Heart right ventricle (tissue), 16 donors: ENCODE results near the gene CALD1. TPM values are rescaled to one million over a fixed set of nuclear protein-coding genes. Genes with fewer than 3 reads are reported as not detected.

Source experiments
- ATAC-seq, 8 donors: fragments of 200-7000 bp; cut with Tn5 transposase; one replicate each; pipeline ENCODE4 v1.9.1; 2020; ENCODE audit warnings: mild to moderate bottlenecking in 8 of 8, moderate library complexity in 8 of 8, moderate number of reproducible peaks in 1 of 8
- DNase-seq, 2 donors: peaks; one replicate each; pipeline ENCODE4 v3.0.0-alpha.2; 2020
- H3K27ac ChIP-seq, 10 donors: fragments of 200-600 bp; sonication (generic) in 2 of 10; one replicate each; pipeline versions ENCODE4 v1.5.0 to v1.8.0; 2020 to 2022; ENCODE audit warnings: mild to moderate bottlenecking in 3 of 10
- H3K27me3 ChIP-seq, 7 donors: fragments of 200-600 bp; one replicate each; pipeline ENCODE4 v1.8.0; 2021 to 2022; ENCODE audit warnings: mild to moderate bottlenecking in 2 of 7
- H3K36me3 ChIP-seq, 9 donors: fragments of 200-600 bp; sonication (generic) in 1 of 9; one replicate each; pipeline versions ENCODE4 v1.5.0 to v1.8.0; 2020 to 2022; ENCODE audit warnings: mild to moderate bottlenecking in 2 of 9
- H3K4me1 ChIP-seq, 9 donors: fragments of 200-600 bp; sonication (generic) in 1 of 9; one replicate each; pipeline versions ENCODE4 v1.5.0 to v1.8.0; 2020 to 2022; ENCODE audit warnings: mild to moderate bottlenecking in 4 of 9
- H3K4me3 ChIP-seq, 10 donors: fragments of 200-600 bp; sonication (generic) in 2 of 10; one replicate each; pipeline versions ENCODE4 v1.5.0 to v1.8.0; 2020 to 2022; ENCODE audit warnings: mild to moderate bottlenecking in 7 of 10, moderate library complexity in 2 of 10
- H3K9me3 ChIP-seq, 11 donors: fragments of 200-600 bp in 10 of 11; sonication (generic) in 2 of 11; one replicate each; pipeline versions ENCODE4 v1.5.0 to v1.8.0; 2013 to 2022; ENCODE audit warnings: mild to moderate bottlenecking in 2 of 11, control low read depth in 1 of 11, moderate library complexity in 1 of 11
- WGBS, 2 donors: extraction: QIAGEN DNeasy Blood & Tissue Kit; methylation state at CpG; one replicate each; pipeline ENCODE4 v1.1.7; 2013; ENCODE audit warnings: inconsistent platforms in 1 of 2; 5-methylcytosine and 5-hydroxymethylcytosine counted together
- intact Hi-C, 10 donors: fragments of 100-400 bp; cut with DNase I; formaldehyde crosslinking; loops; one replicate each; pipeline versions ENCODE4 v1.11.1 to v1.14.2; 2022
- polyA plus RNA-seq, 2 donors: library from polyadenylated mRNA; stranded (reverse); fragments of 200-250 nt; gene quantifications; one replicate each; pipeline ENCODE4 v1.2.3, GENCODE V29; 2013
- total RNA-seq, 10 donors: library from RNA; stranded (reverse); fragmentation: NEBNext Ultra II Directional in 3 of 10; extraction: Animal tissue kit (Norgen Biotek cat#: 25700) in 3 of 10; gene quantifications; one replicate each; pipeline versions ENCODE4 v1.2.1 to v1.2.4, GENCODE V29; 2021 to 2023
- TF ChIP-seq, protein P1 (sequence below), 9 donors: fragments of 200-600 bp; sonication (generic) in 2 of 9; IDR thresholded peaks; one replicate each; pipeline versions ENCODE4 v1.5.0 to v1.8.0; 2021 to 2022; ENCODE audit warnings: antibody characterized with exemption in 9 of 9, mild to moderate bottlenecking in 5 of 9, moderate library complexity in 1 of 9
- donor health status: Arrhythmogenic right ventricular cardiomyopathy.
- donor health status: ischemic (EF 13 %, LVEDD 7.1; RV severe dilation, severe dysfunction).
- donor health status: healthy with polysubstance abuse.
- donor health status: DM: no; HTN: yes; CAD: no.
- donor health status: DM: no; HTN: no; CAD: no.
- donor health status: ischemic (EF 25% LVEDD 6.9; RV normal size, moderate dysfunction).
- donor health status: ischemic (EF 25% LVEDD 5.7; RV mildly dilated, moderate dysfunction).
- donor health status: healthy.
- donor health status: DM: yes; HTN: yes; CAD: no.
- donor health status: Ischemic cardiomyopathy.
- donor health status: ischemic (EF 35%, LVEDD 5.7; RV mildly dilated, moderate dysfunction).
- donor health status: nonischemic (EF 11% LVEDD 7.7; RV severe dilation, severe dysfunction).
- donor health status: DM: yes; HTN: yes; CAD: no.
- donor health status: PGD.
- donor health status: ischemic (EF 29% LVEDD 5.4; RV normal size, mild dysfunction).
- donor health status: nonischemic (EF 23%, LVEDD 6.1; RV moderate dilation, normal function).

Gene CALD1
- total and polyA plus RNA-seq, 12 donors: 69.9 to 180 (median 126) TPM

DNA sequence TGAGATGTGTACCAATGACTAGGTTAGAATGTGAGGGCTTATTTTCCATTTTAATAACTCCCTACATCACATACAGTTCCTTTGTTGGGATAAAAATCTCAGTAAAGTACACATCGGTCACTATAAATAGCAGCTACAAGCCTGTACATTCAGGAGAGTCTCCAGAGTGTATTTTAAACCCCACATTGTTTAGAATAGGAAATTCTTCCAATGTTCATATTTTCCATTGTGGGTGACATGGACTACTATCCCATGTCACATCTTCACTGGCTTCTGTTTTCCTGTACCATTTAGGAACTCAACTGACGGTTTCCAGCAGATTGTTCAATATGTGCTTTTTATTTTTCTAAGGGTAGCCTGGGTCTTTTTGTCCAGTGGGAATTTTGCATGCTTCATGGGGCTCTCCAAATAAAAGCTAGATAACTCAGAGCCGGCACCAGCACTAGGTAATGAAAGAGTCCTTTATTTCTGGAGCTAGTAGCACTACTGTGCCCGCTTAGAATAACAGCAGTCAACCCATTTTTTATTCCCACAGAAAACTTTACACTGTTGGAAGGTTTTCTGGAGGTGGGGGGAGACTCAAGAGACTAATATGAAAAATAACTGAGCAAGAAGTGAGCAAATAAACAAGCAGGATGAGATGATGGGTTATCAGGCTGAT is 100.5 kb downstream of the CALD1 start:
- H3K4me1 ChIP-seq: peaks cover 0 to 54% (median 21%) of the 10 kb centered on the region in 9 donors
- 50 to 61% methylated on average over 4 of the region's 4 CpGs for WGBS, 2 donors
- peaks cover 0 to 10% (median 0%) of the 10 kb centered on the region in 9 donors for H3K36me3 ChIP-seq
- ATAC-seq (peak in 2 of 8 donors; percentile 31 to 55), DNase-seq (no peak)
- H3K27ac ChIP-seq: peak overlapping the region in 4 of 10 donors; percentile 1 to 56 (median 22)
- no peaks in the 10 kb centered on the region for H3K9me3 ChIP-seq
- H3K27me3 ChIP-seq: no peaks in the 10 kb centered on the region
- TF ChIP-seq, protein P1, sequence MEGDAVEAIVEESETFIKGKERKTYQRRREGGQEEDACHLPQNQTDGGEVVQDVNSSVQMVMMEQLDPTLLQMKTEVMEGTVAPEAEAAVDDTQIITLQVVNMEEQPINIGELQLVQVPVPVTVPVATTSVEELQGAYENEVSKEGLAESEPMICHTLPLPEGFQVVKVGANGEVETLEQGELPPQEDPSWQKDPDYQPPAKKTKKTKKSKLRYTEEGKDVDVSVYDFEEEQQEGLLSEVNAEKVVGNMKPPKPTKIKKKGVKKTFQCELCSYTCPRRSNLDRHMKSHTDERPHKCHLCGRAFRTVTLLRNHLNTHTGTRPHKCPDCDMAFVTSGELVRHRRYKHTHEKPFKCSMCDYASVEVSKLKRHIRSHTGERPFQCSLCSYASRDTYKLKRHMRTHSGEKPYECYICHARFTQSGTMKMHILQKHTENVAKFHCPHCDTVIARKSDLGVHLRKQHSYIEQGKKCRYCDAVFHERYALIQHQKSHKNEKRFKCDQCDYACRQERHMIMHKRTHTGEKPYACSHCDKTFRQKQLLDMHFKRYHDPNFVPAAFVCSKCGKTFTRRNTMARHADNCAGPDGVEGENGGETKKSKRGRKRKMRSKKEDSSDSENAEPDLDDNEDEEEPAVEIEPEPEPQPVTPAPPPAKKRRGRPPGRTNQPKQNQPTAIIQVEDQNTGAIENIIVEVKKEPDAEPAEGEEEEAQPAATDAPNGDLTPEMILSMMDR (IDR thresholded peaks at IDR 0.05): no peak
- no peak overlapping the region for H3K4me3 ChIP-seq
- intact Hi-C loops: loop anchor here in 1 of 10 donors (5.0 to 10.0 kb wide), 2 partner anchors 33 to 95 kb away; no protein-coding TSS in a partner anchor

DNA sequence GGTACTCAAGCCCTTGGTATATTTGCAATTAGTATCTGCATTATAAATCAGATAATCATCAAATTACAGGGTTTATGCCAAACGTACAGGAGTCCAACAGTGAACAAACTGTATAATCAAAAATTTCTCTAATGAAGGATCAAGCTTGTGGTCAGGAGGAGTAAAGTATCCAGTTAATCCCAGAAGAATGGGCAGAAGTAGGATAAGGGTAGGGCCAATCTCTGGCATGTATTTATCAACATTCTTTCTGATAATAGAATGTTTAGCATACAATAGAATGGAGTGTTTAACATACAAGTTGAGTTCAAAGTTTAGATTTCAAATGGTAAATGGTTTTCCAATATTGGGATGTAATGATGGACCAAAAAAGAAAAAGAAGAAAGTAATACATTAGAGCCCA is 103.0 kb downstream of the CALD1 start:
- H3K9me3 ChIP-seq: no peaks in the 10 kb centered on the region
- no peaks in the 10 kb centered on the region for H3K27me3 ChIP-seq
- H3K4me1 ChIP-seq: peaks cover 3 to 75% (median 30%) of the 10 kb centered on the region in 9 donors
- intact Hi-C loops: loop anchor here in 1 of 10 donors (5.0 to 10.0 kb wide), 2 partner anchors 35 to 98 kb away; no protein-coding TSS in a partner anchor
- peaks cover 0 to 1% (median 0%) of the 10 kb centered on the region in 9 donors for H3K36me3 ChIP-seq
- DNase-seq (no peak), ATAC-seq (no peak)
- no peak overlapping the region for H3K4me3 ChIP-seq
- WGBS, 2 donors: 59 to 72% methylated on average over 1 of the region's 1 CpG
- H3K27ac ChIP-seq: peak overlapping the region in 1 of 10 donors; percentile 3
- TF ChIP-seq, protein P1 (IDR thresholded peaks at IDR 0.05): no peak

DNA sequence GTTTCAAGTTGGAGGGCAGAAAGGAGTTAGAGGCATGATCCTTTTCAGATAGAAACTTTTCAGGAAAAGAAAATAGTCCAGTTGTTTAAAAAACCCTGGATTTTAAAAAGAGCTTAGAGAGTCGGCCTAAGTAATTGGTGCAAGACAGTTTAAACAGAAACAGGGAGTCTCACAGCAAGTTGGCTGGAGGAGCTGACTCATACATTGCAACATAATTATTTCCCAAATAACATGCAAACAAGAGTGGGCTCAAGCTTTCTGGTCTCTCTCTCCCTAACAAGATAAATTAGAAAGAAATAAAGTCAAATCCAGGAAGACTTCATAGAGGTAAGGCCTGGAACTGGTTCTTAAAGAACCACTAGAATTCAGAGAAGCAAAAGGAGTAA is 106.5 kb downstream of the CALD1 start:
- WGBS, 2 donors: 50 to 63% methylated on average over 1 of the region's 1 CpG
- Histone ChIP-seq H3K36me3 (peaks cover 0 to 11% (median 0%) of the 10 kb centered on the region in 9 donors), H3K9me3 (no peaks in the 10 kb centered on the region), H3K27me3 (peaks cover 0 to 5% (median 0%) of the 10 kb centered on the region in 7 donors), H3K4me3 (no peak overlapping the region), H3K27ac (peak overlapping the region; percentile 23 to 87 (median 78)), H3K4me1 (peaks cover 9 to 82% (median 45%) of the 10 kb centered on the region in 9 donors)
- ATAC-seq: peak in 1 of 8 donors; percentile 59
- no peak for DNase-seq
- TF ChIP-seq, protein P1 (IDR thresholded peaks at IDR 0.05): no peak
- intact Hi-C loops: loop anchor here in 1 of 10 donors (10.0 kb wide), 1 partner anchor 101 kb away; no protein-coding TSS in a partner anchor

DNA sequence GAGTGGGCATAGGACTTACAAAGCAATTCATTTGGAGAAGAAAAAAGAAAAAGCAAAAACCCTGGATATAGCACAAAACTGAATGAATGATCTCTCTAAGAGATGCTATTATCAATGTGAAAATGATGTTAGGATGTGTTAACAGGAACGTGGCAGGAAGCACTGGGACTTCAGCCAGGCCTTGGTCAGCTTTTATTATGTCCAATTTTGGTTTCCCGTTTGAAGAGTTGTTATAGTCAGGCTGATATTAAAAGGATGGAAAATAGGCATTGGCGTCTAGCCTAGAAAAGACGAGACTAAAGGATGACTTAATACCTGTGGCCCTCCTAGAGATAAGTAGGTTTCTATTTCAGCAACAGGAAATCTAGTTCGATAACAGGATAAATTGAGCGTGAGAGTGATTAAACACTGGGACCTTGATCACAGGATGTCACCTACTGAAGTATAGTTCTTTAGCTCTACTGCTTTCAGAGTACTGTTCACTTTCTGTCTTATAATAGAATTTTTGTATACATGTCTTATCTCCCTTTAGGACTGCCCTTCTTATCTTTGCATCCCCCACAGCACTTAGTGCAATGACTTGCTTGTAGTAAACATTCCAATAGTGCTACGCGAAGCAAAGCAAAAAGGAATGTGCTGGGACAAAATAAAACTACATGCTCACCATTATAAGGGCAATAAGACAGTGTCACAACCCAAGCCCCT is 107.1 kb downstream of the CALD1 start:
- Histone ChIP-seq H3K4me1 (peaks cover 9 to 78% (median 47%) of the 10 kb centered on the region in 9 donors), H3K9me3 (no peaks in the 10 kb centered on the region), H3K27ac (peak overlapping the region in 9 of 10 donors; percentile 62 to 87 (median 82)), H3K36me3 (peaks cover 0 to 11% (median 0%) of the 10 kb centered on the region in 9 donors), H3K4me3 (no peak overlapping the region), H3K27me3 (peaks cover 0 to 10% (median 0%) of the 10 kb centered on the region in 7 donors)
- TF ChIP-seq, protein P1 (IDR thresholded peaks at IDR 0.05): no peak
- intact Hi-C loops: loop anchor here in 1 of 10 donors (10.0 kb wide), 1 partner anchor 102 kb away; no protein-coding TSS in a partner anchor
- ATAC-seq (peak; percentile 10 to 78 (median 48)), DNase-seq (peak in 1 of 2 donors; percentile 74)
- 7 to 10% methylated on average over 8 of the region's 8 CpGs for WGBS, 2 donors
